ENCODE results near the gene BTG1. TPM values are rescaled to one million over a fixed set of nuclear protein-coding genes. Genes with fewer than 3 reads are reported as not detected.

The BTG1 gene
- total and polyA plus RNA-seq, 9 of the 15 experiments (the other 6 are each of a cell fraction or from before 2014, with no cell fraction given) = 3.7 to 28.6 (median 7.4) TPM

DNA sequence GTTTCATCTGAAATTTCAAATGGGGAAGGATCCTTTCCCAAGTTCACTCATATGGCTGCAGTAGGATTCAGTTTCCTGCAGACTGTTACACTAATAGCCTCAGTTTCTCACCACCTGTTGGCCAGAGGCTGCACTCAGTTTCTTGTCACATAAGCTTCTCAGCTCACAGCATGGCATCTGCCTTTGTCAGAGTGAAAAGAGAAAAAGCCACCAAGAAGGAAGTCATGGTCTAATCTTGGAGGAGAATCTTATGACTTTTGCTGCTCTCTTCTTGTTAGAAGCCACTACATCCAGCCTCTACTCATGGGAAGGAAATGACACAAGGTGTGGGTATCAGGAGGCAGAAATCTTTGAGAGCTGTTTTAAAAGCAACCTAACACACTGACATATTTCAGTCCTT lies 39.4 kb upstream of the BTG1 start:
- in situ Hi-C loops (cut with MboI) = no loop called here
- Histone ChIP-seq H4K20me1 (replicated peaks; ENCODE audit: control insufficient read depth, insufficient read depth, low read length) (no peaks in the 10 kb centered on the region), H3K9me1 (ENCODE audit: control insufficient read depth, insufficient read depth, low read length) (no peaks in the 10 kb centered on the region), H3K9ac (ENCODE audit: insufficient read depth in 1 of 2, low read depth in 2 of 2, low read length in 2 of 2) (no peak overlapping the region), H3K4me1 (replicated peaks in 1 of 2; ENCODE audit: control insufficient read depth in 2 of 2, insufficient read depth in 2 of 2, low read length in 2 of 2) (no peaks in the 10 kb centered on the region), H3K79me2 (ENCODE audit: control insufficient read depth, insufficient read depth, low read length) (no peaks in the 10 kb centered on the region), H3K9me3 (replicated peaks; ENCODE audit: control insufficient read depth, insufficient read depth, low read depth, low read length) (no peaks in the 10 kb centered on the region), H3K4me2 (ENCODE audit: insufficient read depth, low read length) (no peak overlapping the region), H3K4me3 (no peak overlapping the region), H3K27ac (ENCODE audit: extremely low read depth, low read depth, low read length) (no peak overlapping the region), H3K36me3 (ENCODE audit: control insufficient read depth, insufficient read depth, low read length) (no peaks in the 10 kb centered on the region), H3K27me3 (ENCODE audit: control insufficient read depth in 2 of 2, insufficient read depth in 2 of 2, low read length in 2 of 2) (no peaks in the 10 kb centered on the region), H2AFZ (ENCODE audit: low read depth, low read length) (no peak overlapping the region)
- no peak for DNase-seq (ENCODE audit: extremely low read depth in 1 of 4, low spot score in 3 of 4)
- no peak for ATAC-seq
- FAIRE-seq = no peak
- ChIA-PET POLR2A (no interaction called here), CTCF (ENCODE audit: low intra/inter-chr PET ratio) (no interaction called here)
- no TSS peak for BruUV-seq (replicated peaks)
- TF ChIP-seq NR1H2 (CRISPR knock-in tag; IDR thresholded peaks at IDR 0.05) (no peak), ZNF695 (CRISPR knock-in tag; IDR thresholded peaks at IDR 0.05) (no peak), NFYB (IDR thresholded peaks at IDR 0.05; ENCODE audit: extremely low read depth, insufficient read length) (no peak), ATF1 (CRISPR knock-in tag; IDR thresholded peaks at IDR 0.05) (no peak), ATF1 (tag; IDR thresholded peaks at IDR 0.05) (no peak), CBX2 (IDR thresholded peaks at IDR 0.05; ENCODE audit: insufficient read depth, low read length, poor library complexity, severe bottlenecking) (no peak), HNRNPH1 (optimal IDR thresholded peaks at IDR 0.05; ENCODE audit: low read depth, low read length) (no peak), ZNF717 (CRISPR knock-in tag; IDR thresholded peaks at IDR 0.05) (no peak), ARID2 (IDR thresholded peaks at IDR 0.05) (no peak), POLR2G (IDR thresholded peaks at IDR 0.05; ENCODE audit: low read depth, low read length) (no peak)
- TF ChIP-seq, protein P1, sequence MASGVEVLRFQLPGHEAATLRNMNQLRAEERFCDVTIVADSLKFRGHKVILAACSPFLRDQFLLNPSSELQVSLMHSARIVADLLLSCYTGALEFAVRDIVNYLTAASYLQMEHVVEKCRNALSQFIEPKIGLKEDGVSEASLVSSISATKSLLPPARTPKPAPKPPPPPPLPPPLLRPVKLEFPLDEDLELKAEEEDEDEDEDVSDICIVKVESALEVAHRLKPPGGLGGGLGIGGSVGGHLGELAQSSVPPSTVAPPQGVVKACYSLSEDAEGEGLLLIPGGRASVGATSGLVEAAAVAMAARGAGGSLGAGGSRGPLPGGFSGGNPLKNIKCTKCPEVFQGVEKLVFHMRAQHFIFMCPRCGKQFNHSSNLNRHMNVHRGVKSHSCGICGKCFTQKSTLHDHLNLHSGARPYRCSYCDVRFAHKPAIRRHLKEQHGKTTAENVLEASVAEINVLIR (CRISPR knock-in tag; IDR thresholded peaks at IDR 0.05) = no peak
- intact Hi-C loops (cut with micrococcal nuclease) = no loop called here

All from K562 (cell line).